Measurements from ENCODE around the gene TNP2. TPM values are rescaled to one million over a fixed set of nuclear protein-coding genes. Genes with fewer than 3 reads are reported as not detected.

Gene TNP2
- total RNA-seq, 1 experiment from 2014 or later = not detected

DNA sequence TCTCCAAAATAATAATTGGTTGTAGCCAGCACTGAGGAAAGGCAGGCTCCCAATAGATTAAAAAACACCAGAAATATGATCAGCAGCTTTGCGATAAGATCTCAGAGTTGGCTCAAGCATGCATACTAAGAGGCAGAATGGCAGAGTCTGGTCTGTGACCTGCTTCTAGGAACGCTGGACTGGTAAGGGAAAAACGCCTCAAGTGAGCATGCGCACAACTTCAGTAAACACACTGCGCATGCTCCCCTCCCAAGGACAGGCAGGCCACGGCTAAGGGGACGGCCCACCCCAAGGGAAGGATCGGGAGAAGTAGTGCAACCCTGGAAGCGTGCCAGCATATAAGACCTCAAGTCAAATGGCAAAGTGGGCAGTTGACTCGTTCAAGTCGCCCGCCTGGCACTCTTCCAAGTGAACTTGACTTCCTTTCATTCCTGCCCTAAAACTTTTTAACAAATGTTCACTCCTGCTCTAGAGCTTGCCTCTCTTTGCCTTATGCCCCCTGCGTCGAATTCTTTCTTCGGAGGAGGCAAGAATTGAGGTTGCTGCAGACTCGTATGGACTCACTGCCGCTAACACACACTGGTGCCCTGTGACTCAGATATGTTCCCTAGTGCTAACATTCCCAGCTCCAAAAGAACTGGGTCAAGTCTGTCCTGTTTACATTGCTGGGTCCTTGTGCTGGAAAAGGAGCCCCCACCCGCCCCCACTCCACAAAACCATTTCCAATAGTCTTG lies 34.4 kb upstream of the TNP2 start:
- no peak overlapping the region for H3K4me2 ChIP-seq (ENCODE audit: low read length)
- RAD21 ChIA-PET (ENCODE audit: low non-redundant PET in 1 of 2, low total read pairs in 2 of 2, uncharacterized antibody in 2 of 2, unreplicated experiment in 2 of 2) = no interaction called here
- H3K27ac ChIP-seq (ENCODE audit: low read depth, low read length) = no peak overlapping the region
- H3K27me3 ChIP-seq (ENCODE audit: insufficient read depth, low read length) = no peaks in the 10 kb centered on the region
- no peaks in the 10 kb centered on the region for H4K20me1 ChIP-seq (ENCODE audit: insufficient read depth)
- H3K9me3 ChIP-seq (ENCODE audit: control insufficient read depth in 1 of 2, insufficient read depth in 1 of 2, low read depth in 1 of 2, low read length in 2 of 2) = no peaks in the 10 kb centered on the region
- no peak overlapping the region for H3K9ac ChIP-seq (ENCODE audit: low read length)
- no peaks in the 10 kb centered on the region for H3K79me2 ChIP-seq (ENCODE audit: insufficient read depth, low read length)
- no peak overlapping the region for H3K4me3 ChIP-seq (replicated peaks in 1 of 2; ENCODE audit: low read depth in 1 of 2, low read length in 2 of 2)
- no peak for ATAC-seq
- no TSS peak for BruUV-seq (replicated peaks)
- H3K36me3 ChIP-seq (ENCODE audit: control insufficient read depth in 1 of 2, insufficient read depth in 2 of 2, low read length in 2 of 2) = no peaks in the 10 kb centered on the region
- POLR2A ChIA-PET = no interaction called here
- no peak for DNase-seq (ENCODE audit: low read depth, low spot score)
- CTCF ChIA-PET = no interaction called here
- intact Hi-C loops (cut with micrococcal nuclease) = no loop called here
- H2AFZ ChIP-seq (ENCODE audit: low read depth, low read length, poor library complexity, severe bottlenecking) = no peak overlapping the region
- no peaks in the 10 kb centered on the region for H3K4me1 ChIP-seq (ENCODE audit: control insufficient read depth in 1 of 2, insufficient read depth in 2 of 2, low read length in 2 of 2)
- TF ChIP-seq SP1 (IDR thresholded peaks at IDR 0.05; ENCODE audit: low read depth) (no peak), CBX3 (IDR thresholded peaks at IDR 0.05; ENCODE audit: low read depth) (no peak), SIN3A (IDR thresholded peaks at IDR 0.05; ENCODE audit: low read depth) (no peak), ZNF274 (IDR thresholded peaks at IDR 0.05; ENCODE audit: low read depth, low read length) (no peak), FOSL1 (IDR thresholded peaks at IDR 0.05; ENCODE audit: low read depth) (no peak), SRF (IDR thresholded peaks at IDR 0.05; ENCODE audit: low read depth) (no peak), CEBPB (IDR thresholded peaks at IDR 0.05; ENCODE audit: low read depth) (no peak), YY1 (IDR thresholded peaks at IDR 0.05; ENCODE audit: extremely low read depth, insufficient replicate concordance, low read depth, low read length) (no peak), EGR1 (IDR thresholded peaks at IDR 0.05; ENCODE audit: low read depth) (no peak), POLR2A (IDR thresholded peaks at IDR 0.05; ENCODE audit: borderline replicate concordance, extremely low read depth, insufficient read depth, insufficient read length) (no peak), ZFX (IDR thresholded peaks at IDR 0.05) (no peak), EZH2 (IDR thresholded peaks at IDR 0.05) (no peak), TCF7L2 (IDR thresholded peaks at IDR 0.05; ENCODE audit: borderline replicate concordance, extremely low read depth, insufficient read depth, insufficient read length) (no peak)
- TF ChIP-seq, protein P1, sequence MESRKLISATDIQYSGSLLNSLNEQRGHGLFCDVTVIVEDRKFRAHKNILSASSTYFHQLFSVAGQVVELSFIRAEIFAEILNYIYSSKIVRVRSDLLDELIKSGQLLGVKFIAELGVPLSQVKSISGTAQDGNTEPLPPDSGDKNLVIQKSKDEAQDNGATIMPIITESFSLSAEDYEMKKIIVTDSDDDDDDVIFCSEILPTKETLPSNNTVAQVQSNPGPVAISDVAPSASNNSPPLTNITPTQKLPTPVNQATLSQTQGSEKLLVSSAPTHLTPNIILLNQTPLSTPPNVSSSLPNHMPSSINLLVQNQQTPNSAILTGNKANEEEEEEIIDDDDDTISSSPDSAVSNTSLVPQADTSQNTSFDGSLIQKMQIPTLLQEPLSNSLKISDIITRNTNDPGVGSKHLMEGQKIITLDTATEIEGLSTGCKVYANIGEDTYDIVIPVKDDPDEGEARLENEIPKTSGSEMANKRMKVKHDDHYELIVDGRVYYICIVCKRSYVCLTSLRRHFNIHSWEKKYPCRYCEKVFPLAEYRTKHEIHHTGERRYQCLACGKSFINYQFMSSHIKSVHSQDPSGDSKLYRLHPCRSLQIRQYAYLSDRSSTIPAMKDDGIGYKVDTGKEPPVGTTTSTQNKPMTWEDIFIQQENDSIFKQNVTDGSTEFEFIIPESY (IDR thresholded peaks at IDR 0.05; ENCODE audit: extremely low read depth, insufficient replicate concordance, low read length) = no peak
- TF ChIP-seq, protein P2, sequence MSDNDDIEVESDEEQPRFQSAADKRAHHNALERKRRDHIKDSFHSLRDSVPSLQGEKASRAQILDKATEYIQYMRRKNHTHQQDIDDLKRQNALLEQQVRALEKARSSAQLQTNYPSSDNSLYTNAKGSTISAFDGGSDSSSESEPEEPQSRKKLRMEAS (IDR thresholded peaks at IDR 0.05) = no peak
- TF ChIP-seq, protein P3, sequence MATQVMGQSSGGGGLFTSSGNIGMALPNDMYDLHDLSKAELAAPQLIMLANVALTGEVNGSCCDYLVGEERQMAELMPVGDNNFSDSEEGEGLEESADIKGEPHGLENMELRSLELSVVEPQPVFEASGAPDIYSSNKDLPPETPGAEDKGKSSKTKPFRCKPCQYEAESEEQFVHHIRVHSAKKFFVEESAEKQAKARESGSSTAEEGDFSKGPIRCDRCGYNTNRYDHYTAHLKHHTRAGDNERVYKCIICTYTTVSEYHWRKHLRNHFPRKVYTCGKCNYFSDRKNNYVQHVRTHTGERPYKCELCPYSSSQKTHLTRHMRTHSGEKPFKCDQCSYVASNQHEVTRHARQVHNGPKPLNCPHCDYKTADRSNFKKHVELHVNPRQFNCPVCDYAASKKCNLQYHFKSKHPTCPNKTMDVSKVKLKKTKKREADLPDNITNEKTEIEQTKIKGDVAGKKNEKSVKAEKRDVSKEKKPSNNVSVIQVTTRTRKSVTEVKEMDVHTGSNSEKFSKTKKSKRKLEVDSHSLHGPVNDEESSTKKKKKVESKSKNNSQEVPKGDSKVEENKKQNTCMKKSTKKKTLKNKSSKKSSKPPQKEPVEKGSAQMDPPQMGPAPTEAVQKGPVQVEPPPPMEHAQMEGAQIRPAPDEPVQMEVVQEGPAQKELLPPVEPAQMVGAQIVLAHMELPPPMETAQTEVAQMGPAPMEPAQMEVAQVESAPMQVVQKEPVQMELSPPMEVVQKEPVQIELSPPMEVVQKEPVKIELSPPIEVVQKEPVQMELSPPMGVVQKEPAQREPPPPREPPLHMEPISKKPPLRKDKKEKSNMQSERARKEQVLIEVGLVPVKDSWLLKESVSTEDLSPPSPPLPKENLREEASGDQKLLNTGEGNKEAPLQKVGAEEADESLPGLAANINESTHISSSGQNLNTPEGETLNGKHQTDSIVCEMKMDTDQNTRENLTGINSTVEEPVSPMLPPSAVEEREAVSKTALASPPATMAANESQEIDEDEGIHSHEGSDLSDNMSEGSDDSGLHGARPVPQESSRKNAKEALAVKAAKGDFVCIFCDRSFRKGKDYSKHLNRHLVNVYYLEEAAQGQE (IDR thresholded peaks at IDR 0.05; ENCODE audit: low read depth) = no peak
- TF ChIP-seq, protein P4, sequence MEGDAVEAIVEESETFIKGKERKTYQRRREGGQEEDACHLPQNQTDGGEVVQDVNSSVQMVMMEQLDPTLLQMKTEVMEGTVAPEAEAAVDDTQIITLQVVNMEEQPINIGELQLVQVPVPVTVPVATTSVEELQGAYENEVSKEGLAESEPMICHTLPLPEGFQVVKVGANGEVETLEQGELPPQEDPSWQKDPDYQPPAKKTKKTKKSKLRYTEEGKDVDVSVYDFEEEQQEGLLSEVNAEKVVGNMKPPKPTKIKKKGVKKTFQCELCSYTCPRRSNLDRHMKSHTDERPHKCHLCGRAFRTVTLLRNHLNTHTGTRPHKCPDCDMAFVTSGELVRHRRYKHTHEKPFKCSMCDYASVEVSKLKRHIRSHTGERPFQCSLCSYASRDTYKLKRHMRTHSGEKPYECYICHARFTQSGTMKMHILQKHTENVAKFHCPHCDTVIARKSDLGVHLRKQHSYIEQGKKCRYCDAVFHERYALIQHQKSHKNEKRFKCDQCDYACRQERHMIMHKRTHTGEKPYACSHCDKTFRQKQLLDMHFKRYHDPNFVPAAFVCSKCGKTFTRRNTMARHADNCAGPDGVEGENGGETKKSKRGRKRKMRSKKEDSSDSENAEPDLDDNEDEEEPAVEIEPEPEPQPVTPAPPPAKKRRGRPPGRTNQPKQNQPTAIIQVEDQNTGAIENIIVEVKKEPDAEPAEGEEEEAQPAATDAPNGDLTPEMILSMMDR (IDR thresholded peaks at IDR 0.05 in 2 of 3, conservative IDR thresholded peaks at IDR 0.05 in 1 of 3; ENCODE audit: borderline replicate concordance in 1 of 3, insufficient read depth in 1 of 3, low read depth in 2 of 3, low read length in 2 of 3) = no peak
- TF ChIP-seq, protein P5, sequence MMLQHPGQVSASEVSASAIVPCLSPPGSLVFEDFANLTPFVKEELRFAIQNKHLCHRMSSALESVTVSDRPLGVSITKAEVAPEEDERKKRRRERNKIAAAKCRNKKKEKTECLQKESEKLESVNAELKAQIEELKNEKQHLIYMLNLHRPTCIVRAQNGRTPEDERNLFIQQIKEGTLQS (IDR thresholded peaks at IDR 0.05) = no peak
- H3K9me2 ChIP-seq (ENCODE audit: insufficient read depth) = no peaks in the 10 kb centered on the region
